ENCODE data around the gene GTF2B. TPM values are rescaled to one million over a fixed set of nuclear protein-coding genes. Genes with fewer than 3 reads are reported as not detected.

Gene GTF2B
- total and polyA plus RNA-seq, 2 of the 4 experiments (the other 2 are of a cell fraction): 32.0 to 41.0 TPM

GRCh38 chr1:88885933-88886332, 5.4 kb downstream of the GTF2B start:
- in situ Hi-C loops (cut with MboI; ENCODE audit: low sequenced_read_pairs): no loop called here
- H4K5ac ChIP-seq (ENCODE audit: low read depth, low read length): no peak overlapping the region

More at GRCh38 chr1:88885933-88886332, 5.4 kb downstream of the GTF2B start:
- H2BK15ac ChIP-seq (ENCODE audit: low read depth, low read length): no peak overlapping the region
- no peaks in the 10 kb centered on the region for H3K4me1 ChIP-seq (ENCODE audit: control insufficient read depth, insufficient read depth, low read length)
- peak; percentile 88 for TF ChIP-seq MAFK (IDR thresholded peaks at IDR 0.05; ENCODE audit: low read depth, low read length)
- TF ChIP-seq POLR2A (IDR thresholded peaks at IDR 0.05; ENCODE audit: low read depth, low read length): no peak
- H3K9me1 ChIP-seq (ENCODE audit: insufficient read depth, low read length): no peaks in the 10 kb centered on the region
- H2BK5ac ChIP-seq (ENCODE audit: low read depth, low read length, poor library complexity, severe bottlenecking): no peak overlapping the region
- no peak overlapping the region for H2BK120ac ChIP-seq (ENCODE audit: low read depth, low read length)
- dilution Hi-C loops (cut with HindIII; ENCODE audit: low sequenced_read_pairs, unreplicated experiment): no loop called here
- no peaks in the 10 kb centered on the region for H3K9me3 ChIP-seq (ENCODE audit: control insufficient read depth, insufficient read depth, low read length)
- H3K4me2 ChIP-seq (ENCODE audit: low read depth, low read length): no peak overlapping the region
- DNase-seq: no peak
- H2AK9ac ChIP-seq (replicated peaks; ENCODE audit: low read depth, low read length, poor library complexity): no peak overlapping the region
- peaks cover 17% of the 10 kb centered on the region; the same call in 1 of the 2 replicates for H4K20me1 ChIP-seq (ENCODE audit: insufficient read depth, low read length)
- no peak overlapping the region for H3K56ac ChIP-seq (ENCODE audit: extremely low read depth, insufficient read depth, low read length)
- no TSS peak for BruUV-seq (replicated peaks)
- H2BK20ac ChIP-seq (ENCODE audit: low read depth, low read length): no peak overlapping the region
- H3K4me3 ChIP-seq (ENCODE audit: insufficient read depth, low read depth, low read length): no peak overlapping the region
- H4K8ac ChIP-seq (ENCODE audit: low read depth in 2 of 2, low read length in 2 of 2): no peak overlapping the region
- H3K4ac ChIP-seq (ENCODE audit: low read depth, low read length): no peak overlapping the region
- ATAC-seq (ENCODE audit: low read depth): no peak
- no peak overlapping the region for H3K18ac ChIP-seq (ENCODE audit: low read depth, low read length)
- no CpG with 5 or more reads among the region's 3 CpGs for WGBS, 2 experiments (ENCODE audit: extremely low coverage in 2 of 2, insufficient read length in 1 of 2)
- no peaks in the 10 kb centered on the region for H3K27me3 ChIP-seq (ENCODE audit: control insufficient read depth, insufficient read depth, low read length)
- no peak overlapping the region for H2AFZ ChIP-seq (replicated peaks; ENCODE audit: low read length, poor library complexity)
- intact Hi-C loops (cut with micrococcal nuclease): no loop called here
- H3K79me1 ChIP-seq (ENCODE audit: low read depth in 1 of 2, low read length in 2 of 2): peaks cover 5 to 23% of the 10 kb centered on the region in 2 experiments; a peak in 3 of 4 replicates
- H3K27ac ChIP-seq (ENCODE audit: insufficient read depth, low read length): no peak overlapping the region
- no peak overlapping the region for H4K91ac ChIP-seq (ENCODE audit: insufficient read depth, low read depth, low read length)
- ChIA-PET POLR2A (ENCODE audit: unreplicated experiment) (no interaction called here), CTCF (no interaction called here)
- no peak overlapping the region for H3K23ac ChIP-seq (ENCODE audit: low read depth, low read length)
- no peak overlapping the region for H2AK5ac ChIP-seq (ENCODE audit: low read depth, low read length)
- peaks cover 16% of the 10 kb centered on the region for H3K36me3 ChIP-seq (ENCODE audit: control insufficient read depth, insufficient read depth, low read length)
- no peak overlapping the region for H3K9ac ChIP-seq (ENCODE audit: low read depth, low read length)
- H3K14ac ChIP-seq (replicated peaks; ENCODE audit: low read depth, low read length): no peak overlapping the region

Measured in IMR-90 (cell line).